ENCODE data around the gene RAB3GAP1.

GRCh38 chr2:135094508-135094907 is 42.4 kb downstream of the RAB3GAP1 start:
- TF ChIP-seq CTCF (conservative IDR thresholded peaks at IDR 0.05), result no peak
- TF ChIP-seq ZFX (IDR thresholded peaks at IDR 0.05), result no peak
